ENCODE data around the gene ZNF526. TPM values are rescaled to one million over a fixed set of nuclear protein-coding genes. Genes with fewer than 3 reads are reported as not detected.
"Not testable (repeated sequence)": the region's sequence is repeated elsewhere in the genome, so short reads cannot be mapped to it uniquely, and the experiment has no call there.

ZNF526 gene
- total RNA-seq, 3 donors from 2014 or later, result 4.0 to 6.9 (median 6.0) TPM

DNA sequence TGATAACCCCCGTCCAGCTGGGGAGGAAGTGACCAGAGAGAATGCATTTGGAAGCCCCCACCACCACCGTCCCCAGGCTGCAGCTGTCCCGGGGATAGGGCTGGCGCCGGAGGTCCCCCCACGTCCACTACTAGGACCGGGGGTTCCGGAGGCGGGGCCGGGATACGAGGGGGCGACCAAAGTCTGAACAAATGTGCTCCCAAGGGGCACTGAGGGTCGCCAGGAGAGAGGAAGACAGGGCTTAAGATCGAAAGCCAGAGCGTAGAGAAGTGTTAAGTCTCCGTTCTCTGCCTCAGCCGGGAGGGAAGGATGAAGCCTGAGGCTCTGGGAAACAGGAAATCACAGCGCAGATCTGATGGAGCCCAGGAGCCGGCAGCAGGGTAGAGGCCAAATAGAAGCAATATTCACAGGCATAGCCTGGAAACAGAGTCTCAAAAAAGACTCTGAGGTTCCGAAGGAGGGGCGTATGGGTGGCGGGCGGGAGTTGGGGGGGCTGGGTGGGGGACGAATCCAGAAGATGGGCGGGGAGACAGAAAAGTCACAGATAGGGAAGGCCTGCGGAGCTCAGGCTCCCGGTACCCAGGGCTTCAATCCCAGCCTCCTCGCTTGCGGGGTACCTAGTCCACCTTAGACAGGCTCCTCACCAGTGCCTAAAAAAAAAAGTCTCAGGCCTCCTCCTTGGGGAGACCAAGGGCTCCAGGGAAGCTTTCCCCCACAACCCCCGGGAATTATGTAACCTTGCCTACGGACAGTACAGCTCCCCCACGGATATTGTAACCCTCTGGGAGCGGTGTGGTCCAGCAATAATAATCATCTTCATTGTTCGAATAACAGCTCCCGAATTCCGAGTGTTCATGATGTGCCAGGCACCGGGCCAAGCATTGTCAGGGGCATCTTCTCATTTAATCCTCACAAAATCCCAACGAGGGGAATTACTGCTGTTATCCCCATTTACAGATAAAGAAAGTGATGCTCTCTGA lies 35.9 kb downstream of the ZNF526 start:
- intact Hi-C loops (cut with DNase I; ENCODE audit: low total_unique reads), result no loop called here
- DNase-seq (ENCODE audit: low spot score in 2 of 2), result peak in 1 of 2 donors; percentile 58
- TF ChIP-seq POLR2AphosphoS5 (IDR thresholded peaks at IDR 0.05) (peak in 2 of 3 donors; percentile 8 to 34), POLR2A (IDR thresholded peaks at IDR 0.05) (no peak)
- H3K27me3 ChIP-seq, result no peaks in the 10 kb centered on the region
- no peaks in the 10 kb centered on the region for H3K36me3 ChIP-seq
- H3K4me1 ChIP-seq, result peaks cover 18 to 19% of the 10 kb centered on the region in 2 donors
- peak overlapping the region; percentile 88 to 99 (median 98) for H3K4me3 ChIP-seq
- no peaks in the 10 kb centered on the region for H3K9me3 ChIP-seq
- peak overlapping the region; percentile 100 for H3K27ac ChIP-seq

- DNase-seq (ENCODE audit: low spot score in 2 of 2); H3K27me3 ChIP-seq; H3K36me3 ChIP-seq; H3K4me3 ChIP-seq; H3K27ac ChIP-seq; H3K4me1 ChIP-seq; H3K9me3 ChIP-seq; intact Hi-C loops (cut with DNase I; ENCODE audit: low total_unique reads): not testable (repeated sequence)
These were observed 37.7 kb downstream of the ZNF526 start for GRCh38 chr19:42257842-42258241.

GRCh38 chr19:42261763-42262162 lies 41.7 kb downstream of the ZNF526 start:
- intact Hi-C loops (cut with DNase I; ENCODE audit: low total_unique reads), result no loop called here
- TF ChIP-seq, protein P1, sequence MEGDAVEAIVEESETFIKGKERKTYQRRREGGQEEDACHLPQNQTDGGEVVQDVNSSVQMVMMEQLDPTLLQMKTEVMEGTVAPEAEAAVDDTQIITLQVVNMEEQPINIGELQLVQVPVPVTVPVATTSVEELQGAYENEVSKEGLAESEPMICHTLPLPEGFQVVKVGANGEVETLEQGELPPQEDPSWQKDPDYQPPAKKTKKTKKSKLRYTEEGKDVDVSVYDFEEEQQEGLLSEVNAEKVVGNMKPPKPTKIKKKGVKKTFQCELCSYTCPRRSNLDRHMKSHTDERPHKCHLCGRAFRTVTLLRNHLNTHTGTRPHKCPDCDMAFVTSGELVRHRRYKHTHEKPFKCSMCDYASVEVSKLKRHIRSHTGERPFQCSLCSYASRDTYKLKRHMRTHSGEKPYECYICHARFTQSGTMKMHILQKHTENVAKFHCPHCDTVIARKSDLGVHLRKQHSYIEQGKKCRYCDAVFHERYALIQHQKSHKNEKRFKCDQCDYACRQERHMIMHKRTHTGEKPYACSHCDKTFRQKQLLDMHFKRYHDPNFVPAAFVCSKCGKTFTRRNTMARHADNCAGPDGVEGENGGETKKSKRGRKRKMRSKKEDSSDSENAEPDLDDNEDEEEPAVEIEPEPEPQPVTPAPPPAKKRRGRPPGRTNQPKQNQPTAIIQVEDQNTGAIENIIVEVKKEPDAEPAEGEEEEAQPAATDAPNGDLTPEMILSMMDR (IDR thresholded peaks at IDR 0.05), result no peak
- TF ChIP-seq POLR2AphosphoS5 (IDR thresholded peaks at IDR 0.05), result no peak
- no peak for TF ChIP-seq POLR2A (IDR thresholded peaks at IDR 0.05)

DNA sequence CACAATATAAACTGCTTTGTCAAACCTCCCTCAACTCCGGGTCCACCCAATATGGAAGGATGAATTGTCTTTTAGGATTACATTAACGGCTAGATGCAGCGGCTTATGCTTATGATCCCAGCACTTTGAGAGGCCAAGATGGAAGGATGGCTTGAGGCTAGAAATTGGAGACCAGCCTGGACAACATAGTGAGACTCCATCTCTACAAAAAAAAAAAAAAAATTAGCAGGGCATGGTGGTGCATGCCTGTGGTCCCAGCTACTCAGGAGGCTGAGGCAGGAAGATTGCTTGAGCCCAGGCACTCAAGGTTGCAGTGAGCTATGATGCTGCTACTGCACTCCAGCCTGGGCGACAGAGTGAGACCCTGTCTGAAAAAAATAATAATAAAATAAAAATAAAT lies 46.0 kb downstream of the ZNF526 start:
- H3K27ac ChIP-seq; H3K9me3 ChIP-seq; H3K36me3 ChIP-seq; H3K27me3 ChIP-seq; intact Hi-C loops (cut with DNase I; ENCODE audit: low total_unique reads); DNase-seq (ENCODE audit: low spot score in 2 of 2); H3K4me3 ChIP-seq: not testable (repeated sequence)
- H3K4me1 ChIP-seq, result peaks cover 7 to 11% of the 10 kb centered on the region in 2 donors

More at GRCh38 chr19:42261763-42262162, 41.7 kb downstream of the ZNF526 start:
- Histone ChIP-seq H3K9me3 (no peaks in the 10 kb centered on the region), H3K27ac (no peak overlapping the region), H3K4me1 (peaks cover 0 to 2% of the 10 kb centered on the region in 2 donors), H3K27me3 (no peaks in the 10 kb centered on the region), H3K4me3 (no peak overlapping the region), H3K36me3 (no peaks in the 10 kb centered on the region)
- no peak for DNase-seq (ENCODE audit: low spot score in 2 of 2)

DNA sequence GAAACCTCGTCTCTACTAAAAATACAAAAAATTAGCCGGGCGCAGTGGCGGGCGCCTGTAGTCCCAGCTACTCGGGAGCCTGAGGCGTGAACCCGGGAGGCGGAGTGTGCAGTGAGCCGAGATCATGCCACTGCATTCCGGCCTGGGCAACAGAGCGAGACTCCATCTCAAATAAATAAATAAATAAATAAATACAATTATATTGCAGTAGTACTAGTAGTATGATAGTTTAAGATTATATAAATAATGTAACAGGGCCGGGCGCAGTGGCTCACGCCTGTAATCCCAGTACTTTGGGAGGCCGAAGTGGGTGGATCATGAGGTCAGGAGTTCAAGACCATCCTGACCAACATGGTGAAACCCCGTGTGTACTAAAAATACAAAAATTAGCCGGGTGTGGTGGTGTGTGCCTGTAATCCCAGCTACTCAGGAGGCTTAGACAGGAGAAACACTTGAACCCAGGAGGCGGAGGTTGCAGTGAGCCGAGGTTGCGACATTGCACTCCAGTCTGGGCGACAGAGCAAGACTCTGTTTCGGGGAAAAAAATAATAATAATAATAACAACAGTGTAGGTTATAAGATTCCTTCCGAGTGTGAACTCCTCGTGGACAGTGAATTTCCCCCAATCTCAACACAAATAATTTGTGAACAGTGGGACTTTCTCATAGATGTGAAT lies 47.0 kb downstream of the ZNF526 start:
- H3K36me3 ChIP-seq; H3K4me3 ChIP-seq; H3K9me3 ChIP-seq; DNase-seq (ENCODE audit: low spot score in 2 of 2); H3K27me3 ChIP-seq; intact Hi-C loops (cut with DNase I; ENCODE audit: low total_unique reads): not testable (repeated sequence)
- peak overlapping the region in 1 of 2 donors; percentile 100 for H3K27ac ChIP-seq
- H3K4me1 ChIP-seq, result peaks cover 13% of the 10 kb centered on the region in 2 donors

DNA sequence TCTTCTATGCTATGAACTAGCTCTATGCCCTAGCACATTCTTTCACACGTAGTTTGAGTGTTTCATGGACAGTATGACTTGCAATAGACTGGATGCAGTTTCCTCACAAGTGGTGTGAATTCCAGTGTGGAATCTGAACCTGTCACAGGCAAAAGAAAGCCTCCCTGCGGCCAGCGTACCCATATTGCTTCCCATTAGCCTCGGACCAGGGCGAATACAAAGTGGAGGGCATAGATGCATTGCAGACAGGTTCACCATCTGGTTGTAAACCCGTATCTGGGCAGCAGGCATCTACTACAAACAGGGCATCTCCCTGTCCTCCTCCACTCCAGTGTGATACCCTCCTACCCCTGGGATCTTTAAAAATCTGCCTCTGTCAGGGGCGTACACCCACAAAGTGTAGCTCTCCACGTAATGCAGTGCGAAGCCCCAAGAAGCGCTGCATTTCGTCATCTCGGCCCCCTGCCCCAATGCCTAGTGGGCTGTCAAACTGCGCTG lies 47.6 kb downstream of the ZNF526 start:
- peak overlapping the region; percentile 97 to 100 for H3K27ac ChIP-seq
- no peaks in the 10 kb centered on the region for H3K27me3 ChIP-seq
- H3K36me3 ChIP-seq, result no peaks in the 10 kb centered on the region
- H3K4me3 ChIP-seq, result peak overlapping the region; percentile 64 to 70 (median 68)
- peaks cover 13% of the 10 kb centered on the region in 2 donors for H3K4me1 ChIP-seq
- H3K9me3 ChIP-seq, result no peaks in the 10 kb centered on the region
- peak in 1 of 2 donors; percentile 36 for DNase-seq (ENCODE audit: low spot score in 2 of 2)
- intact Hi-C loops (cut with DNase I; ENCODE audit: low total_unique reads), result no loop called here
- TF ChIP-seq POLR2A (IDR thresholded peaks at IDR 0.05), result no peak
- TF ChIP-seq, protein P1 (IDR thresholded peaks at IDR 0.05), result peak in 1 of 3 donors; percentile 30
